GM12872 (cell line): ENCODE measurements around the gene ZNF407.
A peak's percentile ranks its signal among the peaks of the same experiment; 100 is the strongest.

Experiments
- CTCF ChIP-seq: IDR thresholded peaks from 3 replicates; pipeline ENCODE4 v1.5.1; 2011; ENCODE audit warnings: low read depth, mild to moderate bottlenecking, low read length, moderate library complexity; ENCODE audit not compliant: insufficient read depth

Gene ZNF407, protein sequence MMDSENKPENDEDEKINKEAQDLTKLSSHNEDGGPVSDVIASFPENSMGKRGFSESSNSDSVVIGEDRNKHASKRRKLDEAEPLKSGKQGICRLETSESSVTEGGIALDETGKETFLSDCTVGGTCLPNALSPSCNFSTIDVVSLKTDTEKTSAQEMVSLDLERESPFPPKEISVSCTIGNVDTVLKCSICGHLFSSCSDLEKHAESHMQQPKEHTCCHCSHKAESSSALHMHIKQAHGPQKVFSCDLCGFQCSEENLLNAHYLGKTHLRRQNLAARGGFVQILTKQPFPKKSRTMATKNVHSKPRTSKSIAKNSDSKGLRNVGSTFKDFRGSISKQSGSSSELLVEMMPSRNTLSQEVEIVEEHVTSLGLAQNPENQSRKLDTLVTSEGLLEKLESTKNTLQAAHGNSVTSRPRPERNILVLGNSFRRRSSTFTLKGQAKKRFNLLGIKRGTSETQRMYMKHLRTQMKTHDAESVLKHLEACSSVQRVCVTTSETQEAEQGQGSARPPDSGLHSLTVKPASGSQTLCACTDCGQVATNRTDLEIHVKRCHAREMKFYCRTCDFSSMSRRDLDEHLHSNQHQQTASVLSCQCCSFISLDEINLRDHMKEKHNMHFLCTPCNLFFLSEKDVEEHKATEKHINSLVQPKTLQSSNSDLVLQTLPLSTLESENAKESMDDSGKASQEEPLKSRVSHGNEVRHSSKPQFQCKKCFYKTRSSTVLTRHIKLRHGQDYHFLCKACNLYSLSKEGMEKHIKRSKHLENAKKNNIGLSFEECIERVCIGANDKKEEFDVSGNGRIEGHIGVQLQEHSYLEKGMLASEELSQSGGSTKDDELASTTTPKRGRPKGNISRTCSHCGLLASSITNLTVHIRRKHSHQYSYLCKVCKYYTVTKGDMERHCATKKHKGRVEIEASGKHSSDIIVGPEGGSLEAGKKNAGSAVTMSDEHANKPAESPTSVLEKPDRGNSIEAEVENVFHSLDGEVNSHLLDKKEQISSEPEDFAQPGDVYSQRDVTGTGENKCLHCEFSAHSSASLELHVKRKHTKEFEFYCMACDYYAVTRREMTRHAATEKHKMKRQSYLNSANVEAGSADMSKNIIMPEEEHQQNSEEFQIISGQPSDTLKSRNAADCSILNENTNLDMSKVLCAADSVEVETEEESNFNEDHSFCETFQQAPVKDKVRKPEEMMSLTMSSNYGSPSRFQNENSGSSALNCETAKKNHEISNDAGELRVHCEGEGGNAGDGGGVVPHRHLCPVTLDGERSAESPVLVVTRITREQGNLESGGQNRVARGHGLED (N-terminal part only)

GRCh38 chr18:74597662-74598349 lies at the start of gene ZNF407:
Gene ZNF407, plus strand, starts transcription at chr18:74597870. Its CDS starts 33,150 bp downstream, at chr18:74631020.
- TF ChIP-seq CTCF: no peak

- no peak for TF ChIP-seq CTCF
Measured at GRCh38 chr18:74549591-74550104, 48.0 kb upstream of the ZNF407 start.

GRCh38 chr18:74550886-74551285 lies 46.8 kb upstream of the ZNF407 start:
- TF ChIP-seq CTCF: no peak

- no peak for TF ChIP-seq CTCF
Measured at GRCh38 chr18:74551452-74551851, 46.2 kb upstream of the ZNF407 start.

- peak; percentile 76 for TF ChIP-seq CTCF
Measured at GRCh38 chr18:74551936-74552555, 45.6 kb upstream of the ZNF407 start.

GRCh38 chr18:74556126-74556525 lies 41.5 kb upstream of the ZNF407 start:
- TF ChIP-seq CTCF: no peak
